Keratinocyte (primary cell): ENCODE results near the gene ARPIN. TPM values are rescaled to one million over a fixed set of nuclear protein-coding genes. Genes with fewer than 3 reads are reported as not detected.
"Not testable (repeated sequence)": the region's sequence is repeated elsewhere in the genome, so short reads cannot be mapped to it uniquely, and the experiment has no call there.

Experiments
- DNase-seq: peaks from one replicate; pipeline ENCODE4 v3.0.0-alpha.2; 2011; ENCODE audit warnings: low read depth, missing footprints, low spot score
- FAIRE-seq: peaks from 2 replicates; lab custom pipeline; 2011; peaks lifted over from hg19 to GRCh38; lab: Jason Lieb, UNC
- H2AFZ ChIP-seq: 2 replicates; pipeline ENCODE4 v1.6.0; 2012; ENCODE audit warnings: low read length, control low read depth, inconsistent platforms; ENCODE audit not compliant: control insufficient read depth
- H3K27ac ChIP-seq: 2 replicates; pipeline ENCODE4 v1.5.1; 2011; ENCODE audit warnings: low read length; ENCODE audit not compliant: control insufficient read depth, insufficient read depth
- H3K27me3 ChIP-seq: 3 replicates; pipeline ENCODE4 v1.6.0; 2011; ENCODE audit warnings: low read length; ENCODE audit not compliant: control insufficient read depth, insufficient read depth; ENCODE audit errors: extremely low read depth
- H3K36me3 ChIP-seq, 2 experiments: 2 replicates in 1 of 2; 3 replicates in 1 of 2; pipeline ENCODE4 v1.5.1; 2011; ENCODE audit warnings: low read length in 2 of 2, mild to moderate bottlenecking in 1 of 2; ENCODE audit not compliant: control insufficient read depth in 2 of 2, insufficient read depth in 2 of 2; ENCODE audit errors: extremely low read depth in 1 of 2
- H3K4me1 ChIP-seq: 3 replicates; pipeline ENCODE4 v1.5.1; 2011; ENCODE audit warnings: low read length; ENCODE audit not compliant: control insufficient read depth, insufficient read depth; ENCODE audit errors: extremely low read depth
- H3K4me2 ChIP-seq: 3 replicates; pipeline ENCODE4 v1.6.0; 2011; ENCODE audit warnings: low read depth, low read length; ENCODE audit not compliant: control insufficient read depth, insufficient read depth; ENCODE audit errors: extremely low read depth
- H3K4me3 ChIP-seq, 3 experiments: fragments of 200-600 bp in 1 of 3; sonication (generic) in 1 of 3; 2 replicates in 2 of 3; 3 replicates in 1 of 3; pipeline ENCODE4 v1.5.1; 2011 to 2016; ENCODE audit warnings: low read length in 3 of 3, mild to moderate bottlenecking in 3 of 3, control low read depth in 2 of 3, inconsistent platforms in 1 of 3, low read depth in 1 of 3, mixed read lengths in 1 of 3, mixed run types in 1 of 3, moderate library complexity in 1 of 3; ENCODE audit not compliant: control insufficient read depth in 2 of 3, insufficient read depth in 2 of 3; ENCODE audit errors: extremely low read depth in 1 of 3
- H3K79me2 ChIP-seq: 2 replicates; pipeline ENCODE4 v1.6.0; 2012; ENCODE audit warnings: low read length; ENCODE audit not compliant: control insufficient read depth, insufficient read depth
- H3K9ac ChIP-seq: 3 replicates; pipeline ENCODE4 v1.6.0; 2011; ENCODE audit warnings: low read length; ENCODE audit not compliant: control insufficient read depth, insufficient read depth; ENCODE audit errors: extremely low read depth
- H3K9me1 ChIP-seq: 3 replicates; pipeline ENCODE4 v1.6.0; 2011; ENCODE audit warnings: low read length; ENCODE audit not compliant: control insufficient read depth, insufficient read depth; ENCODE audit errors: extremely low read depth
- H3K9me3 ChIP-seq: 2 replicates; pipeline ENCODE4 v1.5.1; 2012; ENCODE audit warnings: low read depth, low read length; ENCODE audit not compliant: control insufficient read depth
- H4K20me1 ChIP-seq: 3 replicates; pipeline ENCODE4 v1.6.0; 2011; ENCODE audit warnings: low read length; ENCODE audit not compliant: control insufficient read depth, insufficient read depth; ENCODE audit errors: extremely low read depth
- CTCF ChIP-seq, 3 experiments: IDR thresholded peaks in 1 of 3; conservative IDR thresholded peaks in 1 of 3; optimal IDR thresholded peaks in 1 of 3; 2 replicates in 2 of 3; 3 replicates in 1 of 3; pipeline versions ENCODE3 to v1.5.1; 2011; ENCODE audit warnings: low read length in 3 of 3, mild to moderate bottlenecking in 3 of 3, moderate library complexity in 2 of 3, control low read depth in 1 of 3, inconsistent platforms in 1 of 3; ENCODE audit not compliant: insufficient read depth in 2 of 3; ENCODE audit errors: extremely low read depth in 1 of 3
- EZH2 ChIP-seq: IDR thresholded peaks from one replicate; pipeline ENCODE4 v1.6.1; 2012; ENCODE audit warnings: inconsistent platforms, mild to moderate bottlenecking, low read length, moderate library complexity
- dilution Hi-C: fragments of 300-500 bp; cut with MboI; formaldehyde crosslinking; loops from one replicate; pipeline ENCODE4 v1.7.0; 2020; ENCODE audit warnings: low sequenced_read_pairs; ENCODE audit not compliant: extremely low pct_ligation_motif_present
- polyA plus RNA-seq, 5 experiments: library from polyadenylated mRNA; depleted of rRNA in 3 of 5; stranded (reverse) in 3 of 5; stranded (forward) in 1 of 5; unstranded in 1 of 5; fragments of >200 nt; gene quantifications; 1 replicate in 1 of 5; 2 replicates in 3 of 5; 3 replicates in 1 of 5; pipeline versions ENCODE4 v1.2.1 to v1.2.3, GENCODE V29; 2011 to 2012; ENCODE audit warnings: missing spikeins in 2 of 5, low read depth in 1 of 5, low replicate concordance in 1 of 5

Gene ARPIN
- polyA plus RNA-seq, 1 donor (not counting 4 experiments of a cell fraction or from before 2014, with no cell fraction given) = 9.0 TPM

DNA sequence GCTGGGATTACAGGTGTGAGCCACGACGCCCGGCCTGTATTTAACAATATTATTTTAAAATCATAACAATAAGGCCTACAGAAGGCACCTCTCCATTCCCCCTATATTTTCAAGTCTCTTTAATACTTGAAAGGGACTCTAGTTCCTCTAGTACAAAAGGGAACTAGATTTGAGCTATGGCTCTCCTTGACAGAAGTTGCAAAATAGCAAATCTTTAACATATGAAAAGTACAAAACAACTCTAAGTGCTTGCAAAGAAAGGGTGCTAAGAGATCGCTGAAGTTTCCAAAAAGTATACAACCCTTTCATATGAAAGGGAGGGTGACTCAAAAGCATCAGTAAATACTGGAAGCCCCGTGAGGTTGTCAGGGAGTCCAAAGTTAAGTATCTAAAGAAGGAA, 42.7 kb downstream of the ARPIN start:
- Histone ChIP-seq H3K4me3 (no peak overlapping the region), H3K4me1 (no peaks in the 10 kb centered on the region), H3K9ac (no peak overlapping the region), H3K9me3 (no peaks in the 10 kb centered on the region), H3K27me3 (no peaks in the 10 kb centered on the region), H2AFZ (no peak overlapping the region), H3K4me2 (no peak overlapping the region), H3K27ac (no peak overlapping the region), H3K9me1 (no peaks in the 10 kb centered on the region), H3K79me2 (no peaks in the 10 kb centered on the region), H4K20me1 (no peaks in the 10 kb centered on the region), H3K36me3 (peaks cover 5 to 14% of the 10 kb centered on the region in 2 experiments)
- FAIRE-seq (no peak), DNase-seq (no peak)
- TF ChIP-seq EZH2 (no peak), CTCF (optimal IDR thresholded peaks at IDR 0.05 in 1 of 3, IDR thresholded peaks at IDR 0.05 in 1 of 3, conservative IDR thresholded peaks at IDR 0.05 in 1 of 3; ENCODE audit: extremely low read depth in 1 of 3, insufficient read depth in 2 of 3, low read length in 3 of 3) (no peak)
- dilution Hi-C loops = loop anchor here (25.0 kb wide), 1 partner anchor 108 kb away; the partner anchor contains the start of gene MESP1

- H2AFZ ChIP-seq, H3K4me3 ChIP-seq, H3K9ac ChIP-seq, DNase-seq, H3K27me3 ChIP-seq, H3K9me3 ChIP-seq, H3K27ac ChIP-seq, H4K20me1 ChIP-seq, H3K4me2 ChIP-seq, H3K79me2 ChIP-seq, H3K9me1 ChIP-seq, FAIRE-seq, H3K4me1 ChIP-seq: not testable (repeated sequence)
- dilution Hi-C loops = loop anchor here (25.0 kb wide), 1 partner anchor 107 kb away; the partner anchor contains the start of gene MESP1
- H3K36me3 ChIP-seq = peaks cover 10 to 14% of the 10 kb centered on the region in 2 experiments
These were observed 43.3 kb downstream of the ARPIN start for GRCh38 chr15:89869490-89869889.
